Measurements from ENCODE around the gene ID2. TPM values are rescaled to one million over a fixed set of nuclear protein-coding genes. Genes with fewer than 3 reads are reported as not detected.

ID2 gene
- total and polyA plus RNA-seq, 2 experiments from 2014 or later: 468 to 668 TPM

DNA sequence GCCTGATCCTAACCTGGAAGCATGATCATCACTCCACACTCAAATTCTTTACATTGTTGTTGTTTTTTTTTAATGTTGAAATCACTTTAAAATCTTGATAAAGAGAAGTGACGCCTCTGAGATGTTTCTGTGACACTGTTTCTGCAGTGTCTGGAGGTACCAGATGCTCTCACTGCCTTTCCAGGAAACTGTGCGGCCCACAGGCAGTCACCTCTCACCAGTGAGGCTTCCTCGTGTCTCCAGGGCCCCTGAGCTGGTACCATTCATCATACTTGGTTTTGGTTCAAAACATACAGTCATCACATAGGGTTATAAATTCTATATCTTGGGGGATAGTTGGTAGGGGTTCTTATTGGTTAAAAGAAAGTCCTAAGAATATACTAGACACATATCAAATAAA lies 10.1 kb upstream of the ID2 start:
- Histone ChIP-seq H4K20me1 (ENCODE audit: insufficient read depth) (no peaks in the 10 kb centered on the region), H3K36me3 (ENCODE audit: low read depth) (no peaks in the 10 kb centered on the region), H3K9ac (no peak overlapping the region), H3K4me3 (no peak overlapping the region), H3K4me2 (ENCODE audit: unreplicated experiment) (no peak overlapping the region), H2AFZ (no peak overlapping the region), H3F3A (ENCODE audit: insufficient read depth) (peaks cover 20% of the 10 kb centered on the region), H3K27me3 (replicated peaks; ENCODE audit: insufficient read depth) (no peaks in the 10 kb centered on the region), H3K79me2 (ENCODE audit: insufficient read depth) (no peaks in the 10 kb centered on the region), H3K9me2 (ENCODE audit: insufficient read depth) (peaks cover 6% of the 10 kb centered on the region; the same call in 1 of the 2 replicates), H3K9me3 (ENCODE audit: low read depth) (no peaks in the 10 kb centered on the region), H3K27ac (no peak overlapping the region), H3K4me1 (ENCODE audit: insufficient read depth) (peaks cover 24% of the 10 kb centered on the region)
- in situ Hi-C loops (cut with MboI): no loop called here
- TF ChIP-seq EZH2phosphoT487 (IDR thresholded peaks at IDR 0.05; ENCODE audit: insufficient read depth, low read depth) (no peak), EZH2 (IDR thresholded peaks at IDR 0.05; ENCODE audit: insufficient read depth, poor library complexity, severe bottlenecking) (no peak)
- 91 to 94% methylated on average over 3 of the region's 3 CpGs for WGBS, 2 experiments (ENCODE audit: low coverage in 1 of 2, low lambda C conversion rate in 2 of 2, missing lambda C conversion rate in 2 of 2)
- no peak for DNase-seq

- no peak for DNase-seq
- H3K4me2 ChIP-seq (ENCODE audit: unreplicated experiment): no peak overlapping the region
- WGBS, 2 experiments (ENCODE audit: low coverage in 1 of 2, low lambda C conversion rate in 2 of 2, missing lambda C conversion rate in 2 of 2): 79 to 90% methylated on average over 3 of the region's 3 CpGs
- H3K4me3 ChIP-seq: no peak overlapping the region
- in situ Hi-C loops (cut with MboI): no loop called here
- no peaks in the 10 kb centered on the region for H3K79me2 ChIP-seq (ENCODE audit: insufficient read depth)
- H3K27me3 ChIP-seq (replicated peaks; ENCODE audit: insufficient read depth): no peaks in the 10 kb centered on the region
- no peak overlapping the region for H2AFZ ChIP-seq
- H3K4me1 ChIP-seq (ENCODE audit: insufficient read depth): peaks cover 35% of the 10 kb centered on the region
- TF ChIP-seq EZH2 (IDR thresholded peaks at IDR 0.05; ENCODE audit: insufficient read depth, poor library complexity, severe bottlenecking) (no peak), EZH2phosphoT487 (IDR thresholded peaks at IDR 0.05; ENCODE audit: insufficient read depth, low read depth) (no peak)
- no peak overlapping the region for H3K27ac ChIP-seq
- H3F3A ChIP-seq (ENCODE audit: insufficient read depth): peaks cover 31% of the 10 kb centered on the region
- H3K9ac ChIP-seq: no peak overlapping the region
- no peaks in the 10 kb centered on the region for H3K9me3 ChIP-seq (ENCODE audit: low read depth)
- no peaks in the 10 kb centered on the region for H3K36me3 ChIP-seq (ENCODE audit: low read depth)
- peaks cover 2% of the 10 kb centered on the region; the same call in 1 of the 2 replicates for H3K9me2 ChIP-seq (ENCODE audit: insufficient read depth)
- no peaks in the 10 kb centered on the region for H4K20me1 ChIP-seq (ENCODE audit: insufficient read depth)
Measured at GRCh38 chr2:8672940-8673339, 8.9 kb upstream of the ID2 start.

DNA sequence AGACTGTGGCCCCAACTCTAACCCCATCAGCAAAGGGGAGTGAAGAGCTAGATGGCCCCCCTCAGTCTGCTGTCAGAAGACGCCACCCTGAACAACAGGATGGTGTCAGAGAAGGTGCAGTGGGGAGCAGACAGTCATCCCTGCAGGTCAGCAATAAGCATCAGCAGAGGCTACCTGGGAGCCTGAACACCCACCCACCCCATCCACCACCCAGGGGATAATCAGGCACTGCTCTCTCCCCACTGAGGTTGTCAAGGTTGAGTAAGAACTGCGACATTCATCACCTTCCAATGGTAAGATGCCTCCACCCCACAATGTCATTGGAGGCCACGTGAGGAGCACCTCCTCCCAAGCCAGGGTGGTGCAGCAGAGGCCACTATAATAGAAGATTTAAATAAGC lies 8.5 kb upstream of the ID2 start:
- TF ChIP-seq EZH2 (IDR thresholded peaks at IDR 0.05; ENCODE audit: insufficient read depth, poor library complexity, severe bottlenecking): no peak
- TF ChIP-seq EZH2phosphoT487 (IDR thresholded peaks at IDR 0.05; ENCODE audit: insufficient read depth, low read depth): no peak
- no peaks in the 10 kb centered on the region for H3K36me3 ChIP-seq (ENCODE audit: low read depth)
- no peaks in the 10 kb centered on the region for H3K9me3 ChIP-seq (ENCODE audit: low read depth)
- no peak overlapping the region for H2AFZ ChIP-seq
- DNase-seq: no peak
- H3K9me2 ChIP-seq (ENCODE audit: insufficient read depth): no peaks in the 10 kb centered on the region
- no peak overlapping the region for H3K4me3 ChIP-seq
- no peak overlapping the region for H3K27ac ChIP-seq
- H3K27me3 ChIP-seq (replicated peaks; ENCODE audit: insufficient read depth): no peaks in the 10 kb centered on the region
- WGBS, 2 experiments (ENCODE audit: low coverage in 1 of 2, low lambda C conversion rate in 2 of 2, missing lambda C conversion rate in 2 of 2): 95 to 97% methylated on average over 3 of the region's 3 CpGs
- H3K4me2 ChIP-seq (ENCODE audit: unreplicated experiment): no peak overlapping the region
- in situ Hi-C loops (cut with MboI): no loop called here
- no peaks in the 10 kb centered on the region for H4K20me1 ChIP-seq (ENCODE audit: insufficient read depth)
- peaks cover 35% of the 10 kb centered on the region for H3F3A ChIP-seq (ENCODE audit: insufficient read depth)
- H3K79me2 ChIP-seq (ENCODE audit: insufficient read depth): no peaks in the 10 kb centered on the region
- peaks cover 35% of the 10 kb centered on the region for H3K4me1 ChIP-seq (ENCODE audit: insufficient read depth)
- no peak overlapping the region for H3K9ac ChIP-seq

DNA sequence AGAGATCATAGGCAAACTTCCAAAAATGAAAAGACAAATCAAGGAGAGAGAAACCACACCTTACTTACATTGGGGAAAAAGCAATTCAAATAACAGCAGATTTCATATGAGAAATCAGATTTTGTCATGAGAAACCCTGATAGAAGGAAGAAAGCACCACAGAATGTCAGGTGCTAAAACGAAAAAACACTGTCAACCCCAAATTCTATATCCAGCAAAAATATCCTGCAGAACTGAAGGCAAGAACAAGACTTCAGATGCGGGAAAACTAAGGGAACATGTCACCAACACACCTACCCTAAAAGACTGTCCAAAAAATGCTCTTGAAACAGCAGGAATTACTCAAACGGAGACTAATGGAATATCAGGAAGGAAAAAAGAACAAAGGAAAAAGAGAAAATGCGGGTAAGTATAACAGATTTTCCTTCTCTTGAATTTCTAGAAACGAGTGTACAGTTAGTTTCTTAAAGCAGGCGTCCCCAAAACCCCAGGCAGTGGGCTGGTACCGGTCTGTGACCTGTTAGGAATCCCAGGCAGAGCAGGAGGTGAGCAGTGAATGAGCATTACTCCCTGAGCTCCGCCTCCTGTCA lies 7.3 kb upstream of the ID2 start:
- Histone ChIP-seq H3K27ac (no peak overlapping the region), H3K27me3 (replicated peaks; ENCODE audit: insufficient read depth) (no peaks in the 10 kb centered on the region), H3K4me1 (ENCODE audit: insufficient read depth) (peaks cover 31% of the 10 kb centered on the region), H3F3A (ENCODE audit: insufficient read depth) (peaks cover 29% of the 10 kb centered on the region), H3K9me2 (ENCODE audit: insufficient read depth) (no peaks in the 10 kb centered on the region), H3K79me2 (ENCODE audit: insufficient read depth) (no peaks in the 10 kb centered on the region), H2AFZ (no peak overlapping the region), H3K9ac (no peak overlapping the region), H3K36me3 (ENCODE audit: low read depth) (no peaks in the 10 kb centered on the region), H3K9me3 (ENCODE audit: low read depth) (no peaks in the 10 kb centered on the region), H3K4me2 (ENCODE audit: unreplicated experiment) (no peak overlapping the region), H4K20me1 (ENCODE audit: insufficient read depth) (no peaks in the 10 kb centered on the region), H3K4me3 (no peak overlapping the region)
- no peak for DNase-seq
- TF ChIP-seq EZH2 (IDR thresholded peaks at IDR 0.05; ENCODE audit: insufficient read depth, poor library complexity, severe bottlenecking) (no peak), EZH2phosphoT487 (IDR thresholded peaks at IDR 0.05; ENCODE audit: insufficient read depth, low read depth) (no peak)
- WGBS, 2 experiments (ENCODE audit: low coverage in 1 of 2, low lambda C conversion rate in 2 of 2, missing lambda C conversion rate in 2 of 2): 91 to 96% methylated on average over 8 of the region's 8 CpGs
- in situ Hi-C loops (cut with MboI): loop anchor here (25.0 kb wide), 4 partner anchors 662 to 1562 kb away; no protein-coding TSS in a partner anchor

Measured in GM23248 (cell line).